Stimulated activated CD4-positive, alpha-beta T cell treated with anti-CD3 and anti-CD28 coated beads, Interleukin-2, amount 100 ng/mL, for 4 hours (primary cell): ENCODE measurements around the gene ADARB2.
"Not testable (repeated sequence)": the region's sequence is repeated elsewhere in the genome, so short reads cannot be mapped to it uniquely, and the experiment has no call there.

Experiments used
- DNase-seq: peaks from one replicate; pipeline ENCODE4 v3.0.0-alpha.2; 2020; ENCODE audit warnings: low read depth

Gene ADARB2

DNA sequence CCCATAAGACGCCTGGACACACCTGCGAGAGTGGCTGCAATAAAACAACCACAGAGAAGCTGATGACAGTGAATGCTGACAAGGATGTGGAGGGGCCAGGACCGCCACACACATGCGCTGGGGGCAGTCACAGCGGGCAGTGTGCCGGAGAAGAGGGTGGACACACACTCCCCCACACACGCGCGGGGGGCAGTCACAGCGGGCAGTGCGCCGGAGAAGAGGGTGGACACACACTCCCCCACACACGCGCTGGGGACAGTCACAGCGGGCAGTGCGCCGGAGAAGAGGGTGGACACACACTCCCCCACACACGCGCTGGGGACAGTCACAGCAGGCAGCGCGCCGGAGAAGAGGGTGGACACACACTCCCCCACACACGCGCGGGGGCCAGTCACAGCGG, 273.4 kb downstream of the ADARB2 start:
- not testable (repeated sequence) for DNase-seq

DNA sequence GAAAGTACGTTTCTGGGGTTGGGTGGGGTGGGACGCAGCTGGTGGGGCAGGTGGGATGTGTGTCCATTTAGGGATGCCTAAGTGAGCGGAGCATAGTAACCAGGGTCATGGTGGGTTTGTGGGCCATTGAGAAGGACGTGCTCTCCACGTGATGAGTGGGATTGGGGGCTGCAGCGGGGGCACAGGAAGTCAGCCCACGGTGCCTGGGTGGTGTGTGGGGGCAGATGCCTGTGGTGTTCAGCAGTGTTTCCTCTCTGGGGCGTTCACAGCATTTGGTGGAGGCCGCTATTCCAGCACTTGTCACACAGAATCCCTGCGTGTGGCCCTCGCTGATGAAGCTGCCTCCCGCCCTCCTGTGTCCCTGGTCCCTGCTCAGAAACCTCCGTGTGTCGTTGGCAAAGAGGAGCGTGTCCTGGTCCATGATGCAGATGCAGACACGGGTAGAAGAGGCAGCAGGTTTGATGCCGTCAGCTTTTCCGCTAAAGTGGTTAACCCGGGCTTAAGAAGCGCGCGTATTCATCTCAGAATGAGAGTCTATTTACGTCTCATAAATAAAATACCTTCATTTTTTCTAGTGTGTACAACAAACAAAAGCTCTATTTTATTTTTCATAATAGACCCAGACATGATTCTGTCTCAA, 274.2 kb downstream of the ADARB2 start:
- DNase-seq, result no peak

DNA sequence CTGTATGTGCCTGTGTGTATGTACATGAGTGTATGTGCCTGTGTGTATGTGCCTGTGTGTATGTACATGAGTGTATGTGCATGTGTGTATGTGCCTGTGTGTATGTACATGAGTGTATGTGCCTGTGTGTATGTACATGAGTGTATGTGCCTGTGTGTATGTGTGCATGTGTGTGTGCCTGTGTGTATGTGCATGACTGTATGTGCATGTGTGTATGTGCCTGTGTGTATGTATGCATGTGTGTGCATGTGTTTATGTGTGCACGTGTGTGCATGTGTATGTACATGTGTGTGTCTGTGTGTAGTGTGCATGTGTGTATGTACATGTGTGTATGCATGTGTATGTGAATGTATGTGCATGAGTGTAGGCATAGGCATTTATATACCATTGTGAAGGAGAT, 274.8 kb downstream of the ADARB2 start:
- DNase-seq, result no peak

DNA sequence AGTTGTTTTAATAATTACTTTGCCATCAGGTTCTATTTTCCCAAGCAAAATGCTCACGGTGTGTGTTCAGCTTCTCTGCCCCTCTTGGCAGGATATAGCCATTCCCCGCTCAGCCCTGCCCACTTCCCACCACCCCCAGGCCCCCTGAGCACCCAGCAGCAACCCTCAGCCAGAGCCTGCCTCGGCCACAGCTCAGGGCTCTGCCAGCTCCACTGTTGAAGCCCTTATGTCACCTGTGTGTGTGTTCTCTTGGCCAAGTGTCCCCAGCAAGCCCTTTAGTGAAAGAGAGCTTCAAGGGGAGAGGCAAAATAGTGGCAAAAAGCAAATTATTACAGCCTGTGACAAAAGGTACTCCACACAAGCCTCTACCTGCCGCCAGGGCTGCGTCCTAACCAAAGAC, 275.3 kb downstream of the ADARB2 start:
- DNase-seq, result no peak

DNA sequence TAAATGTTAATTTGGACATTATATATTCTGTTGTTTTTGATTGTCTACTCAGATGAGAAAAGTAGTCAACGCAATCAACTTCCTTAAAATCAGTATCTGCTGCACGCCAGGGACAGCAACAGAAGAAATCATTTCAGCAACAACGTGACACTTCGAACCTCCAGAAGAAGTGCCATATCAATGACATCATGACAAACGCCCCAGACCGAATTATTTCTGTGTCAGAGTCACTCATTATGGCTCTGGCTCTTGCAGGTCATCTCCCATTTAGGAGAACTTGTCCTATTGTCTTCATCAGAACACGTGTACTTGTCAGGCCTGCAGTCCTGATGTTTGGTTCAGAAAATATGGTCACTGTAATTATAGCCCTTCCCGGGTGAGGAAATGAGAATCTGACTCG, 276.3 kb downstream of the ADARB2 start:
- no peak for DNase-seq

DNA sequence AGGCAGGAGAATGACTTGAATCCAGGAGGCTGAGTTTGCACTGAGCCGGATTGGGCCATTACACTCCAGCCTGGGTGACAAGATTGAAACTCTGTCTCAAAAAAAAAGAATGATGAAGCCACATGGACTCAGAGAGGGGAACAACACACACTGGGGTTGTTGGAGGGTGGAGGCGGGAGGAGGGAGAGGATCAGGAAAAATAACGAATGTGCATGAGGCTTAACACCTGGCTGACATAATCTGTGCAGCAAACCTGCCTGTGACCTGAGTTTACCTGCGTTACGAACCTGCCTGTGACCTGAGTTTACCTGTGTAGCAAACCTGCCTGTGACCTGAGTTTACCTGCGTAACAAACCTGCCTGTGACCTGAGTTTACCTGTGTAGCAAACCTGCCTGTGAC, 277.7 kb downstream of the ADARB2 start:
- DNase-seq, result not testable (repeated sequence)

DNA sequence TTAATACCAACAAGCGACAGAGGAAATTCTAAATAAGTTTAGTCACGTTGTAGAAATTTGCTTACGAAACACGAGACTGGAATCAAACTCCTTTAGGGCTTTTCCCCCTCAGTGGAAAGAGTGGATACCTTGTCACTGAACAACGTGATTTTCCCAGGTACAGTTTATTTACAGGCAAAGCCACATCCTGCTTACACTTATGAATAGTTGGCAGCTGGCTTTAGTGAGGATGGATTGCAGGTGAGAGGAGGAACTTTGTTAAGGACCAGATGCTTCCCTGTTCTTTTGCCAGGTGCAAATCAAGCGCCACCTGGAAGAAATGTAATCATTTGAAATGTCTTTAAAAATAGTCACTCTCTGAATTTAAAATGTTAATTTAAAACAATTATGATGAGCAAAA, 282.4 kb downstream of the ADARB2 start:
- no peak for DNase-seq

DNA sequence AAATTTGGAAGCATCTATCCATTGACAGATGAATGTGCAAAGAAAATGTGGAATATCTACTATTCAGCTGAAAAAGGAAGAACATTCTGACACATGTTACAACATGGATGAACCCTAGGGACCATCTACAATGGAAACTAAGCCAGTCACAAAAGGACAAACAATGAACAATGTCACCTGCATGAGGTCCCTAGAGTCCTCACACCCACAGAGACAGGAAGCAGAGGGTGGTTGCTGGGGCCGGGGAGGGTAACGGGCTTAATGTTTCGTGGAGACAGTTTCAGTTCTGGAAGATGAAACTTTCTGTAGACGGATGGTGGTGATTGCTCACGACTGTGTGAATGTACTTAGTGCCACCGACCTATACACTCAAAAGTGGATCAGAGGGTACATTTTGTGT, 282.9 kb downstream of the ADARB2 start:
- DNase-seq, result no peak

DNA sequence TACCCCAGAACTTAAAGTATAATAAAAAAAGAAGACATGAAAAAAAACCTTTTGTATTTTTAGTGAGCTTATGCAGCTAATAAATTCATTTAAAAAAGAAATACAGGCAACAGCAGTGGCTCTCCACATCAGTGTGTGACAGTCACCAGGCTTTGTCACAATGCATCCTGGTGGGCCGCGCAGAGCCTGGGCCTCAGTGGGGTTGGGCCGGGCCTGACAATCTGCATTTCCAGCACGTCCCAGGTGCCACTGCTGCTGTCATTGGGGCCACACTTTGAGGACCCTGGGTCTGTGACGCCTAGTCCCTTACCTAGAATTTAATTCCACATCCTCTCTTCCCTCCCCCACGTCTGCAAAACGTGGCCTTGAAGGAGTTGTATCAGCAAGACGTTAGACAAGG, 284.5 kb downstream of the ADARB2 start:
- DNase-seq, result no peak

DNA sequence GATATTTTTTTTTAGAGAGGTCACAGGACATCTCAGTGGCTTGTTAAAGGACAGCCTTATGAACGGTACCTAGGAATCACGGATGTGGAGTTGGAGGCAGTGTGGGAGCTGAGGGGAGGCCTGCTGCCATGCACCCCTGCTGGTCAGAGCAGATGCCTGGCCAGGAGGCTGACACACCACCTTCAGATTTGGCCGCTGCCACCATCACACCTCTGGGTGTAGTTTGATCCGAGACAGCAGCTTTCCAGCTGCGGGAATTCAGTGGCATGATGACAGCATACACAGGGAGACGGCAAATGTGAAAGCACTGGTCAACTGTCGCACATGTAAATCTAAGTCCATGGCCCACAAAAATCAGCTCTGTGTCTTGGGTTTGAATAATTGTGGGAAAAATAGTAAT, 285.4 kb downstream of the ADARB2 start:
- no peak for DNase-seq

DNA sequence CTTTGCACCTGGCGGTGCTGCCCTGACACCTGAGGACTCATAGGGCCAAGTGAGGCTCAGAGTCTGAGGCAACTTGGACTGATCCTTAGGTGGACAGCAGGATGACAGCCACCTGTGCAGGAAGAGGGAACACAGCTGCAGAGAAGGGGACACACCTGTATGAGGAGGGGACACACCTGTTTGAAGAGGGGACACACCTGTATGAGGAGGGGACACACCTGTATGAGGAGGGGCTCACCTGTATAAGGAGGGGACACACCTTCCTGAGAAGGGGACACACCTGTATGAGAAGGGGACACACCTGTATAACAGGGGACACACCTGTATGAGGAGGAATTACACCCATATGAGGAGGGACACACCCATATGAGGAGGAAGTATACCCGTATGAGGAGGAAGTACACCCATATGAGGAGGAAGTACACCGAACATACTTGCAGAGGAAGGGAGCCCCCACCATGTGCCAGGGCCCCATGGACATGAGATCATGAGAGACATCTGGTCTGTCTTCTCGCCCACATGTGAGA, 285.9 kb downstream of the ADARB2 start:
- no peak for DNase-seq

DNA sequence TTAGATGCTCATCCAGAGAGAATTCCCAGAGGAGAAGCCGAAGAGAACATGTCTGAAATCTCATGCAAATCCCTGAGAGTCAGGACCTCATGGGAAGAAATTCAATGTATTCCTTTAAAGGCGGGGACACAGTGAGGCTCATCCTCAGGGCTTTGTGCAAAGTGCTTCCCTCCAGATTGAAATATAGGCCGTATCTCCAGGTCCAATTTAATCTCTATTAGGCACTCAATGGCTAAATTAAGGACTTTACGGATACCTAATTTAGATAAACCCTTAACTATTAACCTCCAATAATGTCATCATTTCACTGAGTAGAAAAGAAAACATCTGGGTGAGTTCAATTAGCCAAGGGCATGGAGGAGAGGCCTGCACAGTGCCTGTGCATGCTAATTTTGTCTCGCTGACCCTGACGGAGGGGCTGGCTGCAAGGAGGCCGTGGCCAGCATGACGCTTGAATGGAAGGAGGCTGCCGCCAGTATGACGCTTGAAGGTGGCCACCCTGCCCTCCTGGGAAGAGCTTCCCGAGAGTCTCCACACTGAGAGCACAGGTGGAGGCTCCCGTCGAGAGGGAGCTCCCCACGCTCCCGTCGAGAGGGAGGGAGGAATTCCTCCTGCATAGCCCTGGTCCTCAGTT, 287.6 kb downstream of the ADARB2 start:
- DNase-seq, result no peak

DNA sequence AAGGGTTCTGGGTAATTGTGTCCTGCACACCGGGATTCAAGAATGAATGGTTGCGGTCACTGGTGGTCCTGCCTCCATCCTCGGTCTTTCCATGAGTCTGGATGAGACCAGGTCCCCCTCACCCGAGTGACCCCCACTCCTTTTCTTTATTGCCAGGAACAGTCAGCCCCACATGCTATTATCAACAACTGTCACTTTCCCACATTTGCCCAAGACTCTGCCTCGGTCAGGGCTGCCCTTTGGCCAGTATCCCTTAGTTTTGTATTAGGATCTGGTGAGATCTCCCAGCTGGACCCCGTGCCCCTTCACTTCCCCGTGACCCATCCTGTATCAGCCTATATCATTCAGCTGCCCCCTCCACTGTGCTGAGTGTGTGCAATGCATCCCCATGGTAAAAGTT, 288.3 kb downstream of the ADARB2 start:
- DNase-seq, result no peak

DNA sequence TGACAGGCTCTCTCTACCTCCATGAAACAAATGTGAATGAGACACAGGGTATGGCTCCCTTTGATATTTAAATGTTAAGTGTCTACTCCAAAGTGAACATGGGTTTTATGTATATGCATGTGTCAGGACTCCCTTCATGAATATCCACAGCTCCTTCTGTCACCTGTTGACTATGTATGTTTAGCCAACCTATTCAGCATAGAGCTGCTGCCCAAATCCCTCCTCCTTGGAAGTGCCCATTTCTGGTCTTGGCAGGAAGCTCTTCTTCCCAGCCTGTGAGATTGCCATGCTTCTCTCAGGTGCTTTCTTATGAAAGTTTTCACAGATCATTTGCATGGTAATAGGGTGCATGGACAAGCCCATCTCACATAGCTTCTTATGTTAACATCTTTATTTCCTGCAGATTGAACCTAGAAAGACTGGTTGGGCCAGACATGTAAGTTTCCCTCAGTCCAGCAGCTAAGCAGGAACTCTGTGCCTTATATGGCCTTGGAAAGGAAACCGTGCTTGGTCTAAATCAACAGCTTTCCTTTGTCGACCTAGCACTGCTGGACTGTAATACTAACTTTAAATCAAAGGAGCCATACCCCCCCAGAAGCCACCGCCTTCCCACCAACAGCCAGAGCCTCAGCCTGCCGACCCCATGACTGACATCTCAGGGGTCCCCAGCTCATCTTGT, 288.9 kb downstream of the ADARB2 start:
- no peak for DNase-seq

DNA sequence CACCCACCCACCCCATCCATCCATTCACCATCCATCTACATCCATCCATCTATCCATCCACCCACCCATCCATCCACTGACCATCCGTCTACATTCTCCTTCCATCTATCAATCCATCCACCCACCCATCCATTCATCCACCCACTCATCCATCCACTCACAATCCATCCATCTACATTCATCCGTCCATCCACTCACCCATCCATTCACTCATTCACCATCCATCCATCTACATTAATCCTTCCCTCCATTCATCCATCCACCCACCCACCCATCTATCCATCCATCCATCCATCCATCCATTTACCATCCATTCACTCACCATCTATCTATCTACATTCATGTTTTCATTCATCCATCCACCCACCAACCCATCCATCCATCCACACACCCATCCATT, 292.5 kb downstream of the ADARB2 start:
- no peak for DNase-seq

DNA sequence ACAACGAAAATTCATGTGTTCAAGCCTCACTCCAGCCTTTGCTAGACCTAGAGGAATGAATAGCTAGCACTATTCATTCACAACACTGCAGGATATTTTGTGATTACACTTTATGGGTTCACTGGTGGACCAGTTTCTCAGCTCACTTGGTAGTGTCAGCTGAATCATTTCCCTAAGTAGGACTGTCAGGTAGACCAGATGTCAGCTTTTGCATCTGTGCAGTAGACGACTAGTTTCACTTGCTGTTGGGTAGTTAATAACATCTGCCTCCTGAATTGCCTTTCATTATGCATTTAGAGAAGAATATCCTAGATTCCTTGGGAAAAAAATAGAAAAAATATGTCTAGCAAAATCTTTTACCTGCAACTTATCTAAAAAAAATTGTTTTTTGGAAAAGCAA, 296.4 kb downstream of the ADARB2 start:
- no peak for DNase-seq

DNA sequence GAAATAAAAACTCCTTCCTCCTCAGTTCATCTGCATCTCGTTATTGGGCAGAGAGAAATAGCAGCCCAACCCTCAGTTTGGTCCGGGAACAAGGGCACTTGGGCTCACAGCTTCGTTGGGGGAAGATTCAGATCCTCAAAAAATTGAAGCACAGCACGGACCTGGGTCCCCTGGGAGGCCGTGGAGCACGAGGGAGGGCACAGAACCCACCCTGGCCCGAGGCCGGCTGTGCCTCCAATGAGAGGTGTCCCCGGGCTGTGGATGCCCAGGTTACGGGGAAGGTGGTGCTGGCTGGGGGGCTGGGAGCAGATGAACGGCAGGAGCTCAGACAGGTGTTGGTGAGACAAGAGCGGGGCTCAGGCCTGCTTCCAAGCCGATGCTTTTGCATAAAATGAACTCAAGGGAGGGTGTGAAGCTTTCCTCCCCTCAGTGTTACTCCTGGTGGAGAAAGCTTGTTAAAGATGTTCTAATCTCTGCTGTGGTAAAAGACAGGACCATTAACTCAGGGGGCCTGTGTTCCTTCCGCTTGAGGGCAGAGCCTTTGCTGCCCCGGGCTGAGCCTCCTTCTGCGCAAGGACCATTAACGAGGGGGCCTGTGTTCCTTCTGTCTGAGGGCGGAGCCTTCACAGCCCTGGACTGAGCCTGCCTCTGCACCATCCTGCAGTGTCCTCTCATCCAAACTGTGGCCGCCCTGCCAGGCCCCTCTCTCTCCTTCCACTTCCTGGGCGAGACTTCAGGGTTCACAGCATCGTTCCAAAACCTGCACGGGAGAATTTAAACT, 302.2 kb downstream of the ADARB2 start:
- no peak for DNase-seq

DNA sequence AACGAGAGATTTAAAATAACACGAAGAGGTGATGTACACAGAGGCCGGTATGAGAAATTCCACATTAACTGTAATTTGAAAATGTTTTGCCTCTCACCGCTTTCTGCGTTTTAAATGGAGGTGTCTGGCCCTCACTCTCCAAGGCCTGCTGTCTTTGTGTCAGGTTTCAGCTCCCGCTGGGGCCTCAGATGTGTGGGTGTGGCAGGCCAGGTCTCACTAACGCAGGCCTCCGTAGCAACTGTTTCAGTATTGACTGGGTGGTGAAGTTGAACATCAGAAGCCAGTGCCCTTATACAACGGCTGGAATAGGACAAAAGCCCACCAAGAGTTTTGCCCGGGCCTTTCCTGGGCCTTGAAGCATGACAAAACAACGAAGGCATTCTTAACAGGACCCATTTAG, 303.1 kb downstream of the ADARB2 start:
- DNase-seq, result no peak

DNA sequence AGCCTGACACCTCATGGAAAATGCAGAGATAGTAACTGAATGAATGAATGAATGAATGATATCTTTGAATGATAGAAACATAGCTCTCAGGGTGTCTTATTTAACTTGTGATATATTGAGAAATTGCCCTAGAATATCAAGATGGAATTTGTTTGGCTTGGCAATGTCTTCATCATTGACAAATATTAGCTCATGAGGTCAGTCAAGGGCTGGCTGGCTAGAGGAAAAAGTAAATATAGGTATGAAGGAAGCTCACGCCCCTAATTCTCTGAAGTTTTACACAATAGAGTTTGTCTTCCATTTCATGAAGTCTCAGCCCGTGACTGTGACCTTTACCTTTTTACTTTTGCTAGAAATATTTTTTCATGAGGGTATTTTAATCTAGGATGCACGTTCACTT, 305.2 kb downstream of the ADARB2 start:
- DNase-seq, result no peak

DNA sequence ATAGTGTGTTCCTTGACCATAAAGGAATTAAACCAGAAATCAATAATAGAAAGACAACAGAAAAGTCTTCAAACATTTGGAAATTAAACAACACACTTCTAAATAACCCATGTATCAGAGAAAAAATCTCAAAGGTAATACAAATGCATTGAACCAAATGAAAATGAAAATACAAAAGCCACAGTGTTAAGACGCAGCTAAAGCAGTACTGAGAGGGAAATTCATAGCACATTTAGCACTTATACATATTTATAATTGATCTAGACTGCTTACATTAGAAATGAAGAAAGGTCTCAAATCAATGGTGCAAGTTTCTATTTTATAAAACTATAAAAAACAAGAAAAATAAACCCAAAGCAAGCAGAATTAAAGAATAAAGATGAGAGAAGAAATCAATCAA, 306.1 kb downstream of the ADARB2 start:
- DNase-seq, result no peak

DNA sequence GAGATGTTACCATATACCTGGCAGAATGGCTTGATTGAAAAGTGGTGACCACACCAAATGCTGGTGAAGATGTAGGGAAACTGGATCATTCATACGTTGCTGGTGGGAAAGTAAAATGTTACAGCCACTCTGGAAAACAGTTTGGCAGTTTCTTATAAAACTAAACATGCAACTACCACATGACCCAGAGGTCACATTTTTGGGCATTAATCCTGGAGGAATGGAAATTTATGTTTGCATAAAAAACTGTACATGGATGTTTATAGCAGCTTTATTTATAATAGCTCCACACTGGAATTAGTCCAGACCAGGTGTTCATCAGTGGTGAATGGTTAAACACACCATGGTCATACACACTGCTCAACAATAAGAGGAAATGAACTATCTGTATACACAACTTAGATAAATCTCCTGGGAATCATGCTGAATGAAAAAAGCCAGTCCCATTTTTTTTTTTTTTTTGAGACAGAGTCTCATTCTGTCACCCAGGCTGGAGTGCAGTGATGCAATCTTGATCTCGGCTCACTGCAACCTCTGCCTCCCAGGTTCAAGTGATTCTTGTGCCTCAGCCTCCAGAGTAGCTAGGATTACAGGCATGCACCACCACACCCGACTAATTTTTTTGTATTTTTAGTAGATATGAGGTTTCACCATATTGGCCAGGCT, 309.7 kb downstream of the ADARB2 start:
- not testable (repeated sequence) for DNase-seq

DNA sequence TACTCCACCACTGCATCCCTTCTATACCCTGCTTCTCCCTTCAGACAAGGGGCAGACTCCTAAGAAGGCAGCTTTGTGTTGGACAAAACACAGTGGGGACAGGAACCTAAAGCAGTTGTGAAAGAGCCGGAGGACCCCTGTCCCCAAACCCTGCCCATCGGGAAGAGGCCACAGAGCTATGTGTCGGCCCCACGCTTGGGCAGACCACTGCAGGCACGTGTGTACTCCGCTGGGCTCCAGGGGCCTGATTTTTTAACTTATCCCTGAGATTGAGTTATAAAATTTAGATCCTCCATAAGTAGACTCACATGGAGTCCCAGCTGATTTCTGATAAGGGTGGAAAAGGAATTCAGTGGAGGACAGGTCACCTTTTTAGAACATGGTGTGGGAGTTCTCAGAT, 310.5 kb downstream of the ADARB2 start:
- DNase-seq, result no peak
